ENCODE measurements around the gene SMCO2.

DNA sequence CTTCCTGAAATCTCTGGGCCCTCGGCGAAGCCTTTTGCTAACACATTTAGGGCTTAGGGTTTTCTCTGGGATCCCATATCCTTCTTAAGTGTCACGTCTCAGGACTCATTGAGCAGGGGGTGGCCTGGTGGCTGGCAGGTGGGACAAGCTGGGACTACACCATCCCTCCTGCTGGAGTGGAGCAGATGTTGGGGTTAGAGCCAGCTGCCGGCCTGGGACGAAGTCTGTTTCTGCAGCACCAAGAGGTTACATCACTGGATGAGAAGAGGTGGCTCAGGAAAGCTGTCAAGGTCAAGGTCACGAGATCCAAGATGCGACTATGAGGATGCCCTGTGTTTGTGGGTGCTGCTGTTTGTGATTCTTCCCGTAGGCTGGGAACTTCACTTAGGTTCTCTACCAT lies 16.3 kb downstream of the SMCO2 start:
- TF ChIP-seq POLR2AphosphoS5 (IDR thresholded peaks at IDR 0.05; ENCODE audit: borderline replicate concordance, low read depth, low read length) = no peak
- TF ChIP-seq EZH2 (IDR thresholded peaks at IDR 0.05) = no peak
- TF ChIP-seq FOXP2 (optimal IDR thresholded peaks at IDR 0.05; ENCODE audit: control extremely low read depth, extremely low read length, insufficient read depth) = no peak

Measured in SK-N-MC (cell line).